Activated CD8-positive, alpha-beta memory T cell treated with anti-CD3 and anti-CD28 coated beads, Interleukin-2, amount 50 U/mL, for 1 hour (primary cell): ENCODE measurements around the gene DTHD1.
A peak's percentile ranks its signal among the peaks of the same experiment; 100 is the strongest.

Source experiments
- DNase-seq: peaks from one replicate; pipeline ENCODE4 v3.0.0-alpha.2; 2020; ENCODE audit errors: extremely low read depth

The DTHD1 gene

DNA sequence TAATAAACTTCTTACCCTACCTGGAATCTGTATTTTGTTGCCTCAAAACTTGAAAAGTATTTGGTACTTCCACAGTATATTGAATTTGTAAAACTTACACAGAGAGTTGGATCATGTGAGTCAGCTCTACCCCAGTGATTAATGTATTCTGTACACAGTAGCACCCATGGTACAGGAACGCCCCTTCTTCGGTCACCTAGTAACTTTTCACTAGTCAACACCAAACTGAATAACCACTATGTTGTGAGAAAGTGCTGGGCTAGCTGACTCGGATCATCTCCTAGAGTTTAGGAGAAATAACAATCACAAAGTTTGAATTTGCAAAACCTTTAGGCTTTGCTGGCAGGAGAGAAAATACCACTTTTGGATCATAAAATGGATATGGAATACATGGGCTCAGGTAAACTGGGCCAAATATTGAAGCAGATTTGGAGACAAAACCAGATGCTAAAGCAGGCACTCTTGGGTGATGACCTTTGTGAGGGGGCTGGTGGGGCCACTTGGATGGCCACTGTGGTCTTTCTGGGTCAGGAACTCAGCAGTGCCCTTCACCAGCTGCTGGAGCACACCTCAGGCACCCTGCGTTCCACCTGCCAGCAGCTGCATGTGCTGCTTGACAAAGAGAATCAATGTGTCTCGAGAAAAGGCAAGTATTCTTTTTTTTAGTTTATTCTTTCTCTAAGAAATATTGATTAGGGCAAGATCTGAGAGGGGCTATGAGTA lies at the start of gene DTHD1:
TSS of gene DTHD1 (plus strand) at position 233 of the 723 bp plus-strand sequence. CDS start at position 376, 143 bp downstream.
- DNase-seq, result no peak

DNA sequence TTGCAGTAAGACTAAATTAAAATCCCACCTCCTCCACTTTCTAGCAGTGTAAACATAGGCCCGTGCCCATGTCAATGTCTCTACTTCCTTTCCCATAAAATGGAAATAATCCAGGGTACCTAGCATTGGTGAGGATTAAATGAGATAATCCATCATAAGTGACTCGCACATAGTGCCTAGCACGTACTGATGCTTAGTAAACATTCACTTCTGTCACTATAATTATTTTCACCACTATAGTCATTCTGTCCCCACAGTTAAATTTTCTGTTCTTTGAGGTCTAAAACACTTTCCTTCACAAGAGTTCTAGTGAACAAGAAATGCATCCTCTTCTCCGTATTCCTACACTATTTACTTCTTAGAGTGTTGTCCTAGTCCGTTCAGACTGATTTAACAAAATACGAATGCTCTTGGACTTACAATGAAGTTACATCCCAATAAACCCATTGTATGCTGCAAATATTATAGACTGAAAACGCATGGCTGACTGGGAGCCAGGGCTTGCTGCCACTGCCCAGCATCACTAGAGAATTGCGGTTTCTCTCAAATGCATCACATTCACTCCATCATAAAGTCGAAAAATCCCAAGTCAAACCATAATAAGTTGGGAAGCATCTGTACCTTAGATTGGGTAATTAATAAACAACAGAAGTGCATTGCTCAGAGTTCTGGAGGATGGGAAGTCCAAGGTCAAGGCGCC lies 47.7 kb upstream of the DTHD1 start:
- DNase-seq, result no peak

DNA sequence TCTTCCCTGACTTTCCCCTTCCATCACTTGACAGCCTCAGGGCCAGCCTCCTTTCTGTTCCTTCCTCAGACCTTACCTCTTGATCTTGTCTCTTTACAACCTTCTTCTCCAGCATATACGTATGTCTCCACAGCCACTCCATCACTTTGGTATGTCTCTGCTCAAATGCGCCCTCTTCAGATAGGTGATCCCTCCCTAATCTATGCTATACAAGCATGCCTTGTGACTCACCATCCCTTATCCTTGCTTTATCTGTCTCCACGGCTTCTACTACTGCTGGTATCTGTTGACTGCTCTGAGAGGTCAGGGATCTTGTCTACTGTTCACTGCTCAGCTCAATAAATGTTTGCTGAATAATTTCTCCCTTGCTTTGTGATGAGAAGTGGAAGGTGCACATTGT lies 46.1 kb upstream of the DTHD1 start:
- no peak for DNase-seq

DNA sequence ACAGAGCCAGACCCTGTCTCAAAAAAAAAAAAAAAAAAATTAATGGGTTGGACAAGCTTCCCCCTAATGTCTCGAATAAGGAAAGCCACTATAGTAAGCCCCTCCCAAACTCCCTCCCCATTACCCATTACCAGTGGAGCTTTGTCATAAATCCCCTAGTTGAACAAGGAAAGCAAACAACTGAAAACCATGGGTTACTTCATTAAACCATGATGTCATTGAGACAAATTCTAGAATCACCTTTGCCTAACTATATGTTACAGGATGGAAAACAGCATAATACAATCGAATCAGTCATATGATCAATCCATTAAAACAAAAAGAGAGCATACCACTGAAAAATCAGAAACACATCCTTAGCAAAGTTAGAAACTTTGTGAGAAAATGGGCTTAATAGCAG lies 45.3 kb upstream of the DTHD1 start:
- no peak for DNase-seq

DNA sequence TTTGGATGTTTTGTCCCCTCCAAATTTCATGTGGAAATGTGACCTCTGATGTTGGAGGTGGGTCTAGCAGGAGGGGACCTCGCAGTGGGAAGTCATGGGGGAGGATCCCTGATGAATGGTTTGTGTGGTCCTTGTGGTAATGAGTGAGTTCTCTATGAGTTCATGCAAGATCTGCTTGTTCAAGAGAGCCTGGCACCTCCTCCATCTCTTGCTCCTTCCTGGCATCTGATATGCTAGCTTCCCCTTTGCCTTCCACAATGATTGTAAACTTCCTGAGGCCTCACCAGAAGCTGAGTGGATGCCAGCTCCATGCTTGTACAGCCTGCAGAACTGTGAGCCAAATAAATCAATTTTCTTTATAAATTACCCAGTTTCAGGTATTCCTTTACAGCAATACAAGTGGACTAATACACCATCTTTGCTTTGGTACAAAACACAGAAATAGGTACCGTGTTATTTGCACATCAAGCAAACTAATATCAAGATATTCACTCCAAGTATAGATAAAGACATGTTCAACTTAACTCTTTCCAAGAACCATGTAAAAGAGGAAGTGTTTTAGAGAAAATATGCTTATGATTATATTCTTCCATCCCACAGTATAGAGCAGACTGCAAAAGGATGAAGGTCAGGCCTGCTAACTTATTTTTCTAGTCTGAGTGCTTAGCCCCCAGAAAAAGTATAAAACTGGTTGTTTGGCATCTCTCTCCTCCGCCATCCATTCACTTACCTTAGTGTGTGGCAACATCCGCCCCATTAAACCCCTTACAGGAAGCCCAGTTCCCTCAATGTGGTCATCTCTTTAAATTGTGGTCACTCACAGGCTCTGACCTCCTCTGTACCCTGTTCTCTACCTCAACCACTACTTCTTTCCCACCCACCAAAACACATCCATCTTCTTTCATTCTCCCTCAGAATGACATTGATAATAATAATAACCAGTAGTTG lies 43.8 kb upstream of the DTHD1 start:
- no peak for DNase-seq

DNA sequence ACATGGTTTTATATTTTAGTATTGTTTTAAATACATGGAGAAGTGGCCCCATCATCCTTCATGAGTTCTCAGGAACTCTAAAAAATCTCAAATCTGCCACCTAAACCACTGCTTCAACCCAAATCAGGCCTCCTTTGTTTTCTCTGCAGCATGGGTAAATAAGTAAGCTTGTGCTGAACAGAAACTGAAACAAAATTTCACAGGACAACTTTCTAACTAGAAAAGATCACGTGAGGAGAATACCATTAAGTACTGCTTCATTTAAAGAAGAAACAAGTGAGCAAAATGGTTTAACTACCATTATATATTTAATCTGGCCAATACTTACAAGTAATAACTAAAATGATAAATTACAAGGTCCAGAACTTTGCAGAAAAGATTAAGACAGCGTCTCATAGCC lies 39.6 kb upstream of the DTHD1 start:
- no peak for DNase-seq

DNA sequence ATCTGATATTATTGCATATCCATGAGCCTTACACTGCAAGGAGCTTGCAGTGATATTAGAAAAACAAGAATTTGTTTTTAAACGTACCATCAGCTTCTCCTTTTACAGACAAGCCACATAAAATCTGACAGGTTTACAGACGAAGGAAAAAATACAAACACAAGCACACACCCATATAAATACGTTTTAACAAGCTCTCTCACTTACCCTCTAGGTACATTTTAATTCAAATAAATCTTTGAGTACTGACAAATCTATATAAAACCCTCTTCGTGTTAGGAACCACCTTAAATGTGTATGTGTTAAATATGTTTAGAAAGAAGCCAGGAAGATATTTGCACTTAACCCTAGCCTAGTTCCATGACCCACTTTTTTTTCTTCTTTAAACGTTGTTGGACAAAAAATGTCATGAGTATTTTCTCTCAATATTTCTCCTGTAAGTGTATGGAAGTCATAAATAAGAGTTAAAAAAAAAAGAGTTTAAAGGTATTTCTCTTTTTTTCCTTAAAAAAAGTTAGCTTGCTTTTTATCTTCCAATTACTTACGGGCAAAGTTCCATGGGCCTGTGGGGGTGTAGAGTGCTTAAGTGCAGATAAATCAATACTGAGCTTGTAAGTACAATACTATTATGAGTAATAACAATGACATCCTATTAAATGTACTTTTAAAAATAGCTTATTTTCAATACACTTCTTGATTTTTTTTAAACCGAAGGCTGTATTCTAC lies 38.6 kb upstream of the DTHD1 start:
- DNase-seq, result no peak

DNA sequence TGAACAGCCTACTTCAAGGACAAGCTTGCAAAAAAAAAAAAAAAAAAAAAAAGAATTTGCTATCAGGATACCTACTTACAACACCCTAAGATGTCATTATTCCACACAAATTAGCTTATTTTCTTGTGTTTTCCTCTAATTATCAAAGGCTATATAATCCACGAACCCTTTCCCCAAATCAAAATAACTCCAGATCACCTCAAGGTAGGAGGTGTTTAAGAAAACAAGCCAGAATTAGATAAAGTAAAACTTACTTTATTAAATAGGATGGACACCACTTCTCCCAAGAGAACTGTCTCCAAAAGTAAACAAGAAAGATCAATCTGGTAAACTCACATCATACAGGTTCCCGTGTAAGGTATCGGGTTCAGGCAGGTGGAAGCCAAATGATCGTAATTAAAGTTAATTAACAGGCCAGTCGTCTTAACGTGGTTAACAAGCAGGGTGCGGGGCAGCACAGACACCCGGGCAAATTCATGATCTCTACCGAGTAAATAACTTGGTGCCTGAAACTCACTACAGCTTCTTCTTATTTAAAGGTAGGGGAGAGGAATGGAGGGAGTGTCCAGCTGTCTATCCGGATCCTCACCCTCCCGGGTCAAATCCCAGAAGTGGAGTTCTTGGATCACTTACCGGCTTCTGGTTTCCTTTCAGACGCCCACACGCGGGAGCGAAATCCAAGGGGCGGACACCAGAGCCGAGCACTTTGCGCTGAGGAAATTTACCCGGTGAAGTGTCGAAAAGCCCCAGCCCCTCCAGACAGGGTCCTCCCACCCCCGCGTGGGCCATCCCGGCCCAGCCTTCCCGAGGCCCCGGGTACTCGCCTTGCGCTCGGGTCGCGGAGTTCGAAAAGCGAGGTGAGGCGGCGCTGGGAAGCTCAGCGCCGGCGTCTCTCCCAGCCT lies 37.8 kb upstream of the DTHD1 start:
- no peak for DNase-seq

DNA sequence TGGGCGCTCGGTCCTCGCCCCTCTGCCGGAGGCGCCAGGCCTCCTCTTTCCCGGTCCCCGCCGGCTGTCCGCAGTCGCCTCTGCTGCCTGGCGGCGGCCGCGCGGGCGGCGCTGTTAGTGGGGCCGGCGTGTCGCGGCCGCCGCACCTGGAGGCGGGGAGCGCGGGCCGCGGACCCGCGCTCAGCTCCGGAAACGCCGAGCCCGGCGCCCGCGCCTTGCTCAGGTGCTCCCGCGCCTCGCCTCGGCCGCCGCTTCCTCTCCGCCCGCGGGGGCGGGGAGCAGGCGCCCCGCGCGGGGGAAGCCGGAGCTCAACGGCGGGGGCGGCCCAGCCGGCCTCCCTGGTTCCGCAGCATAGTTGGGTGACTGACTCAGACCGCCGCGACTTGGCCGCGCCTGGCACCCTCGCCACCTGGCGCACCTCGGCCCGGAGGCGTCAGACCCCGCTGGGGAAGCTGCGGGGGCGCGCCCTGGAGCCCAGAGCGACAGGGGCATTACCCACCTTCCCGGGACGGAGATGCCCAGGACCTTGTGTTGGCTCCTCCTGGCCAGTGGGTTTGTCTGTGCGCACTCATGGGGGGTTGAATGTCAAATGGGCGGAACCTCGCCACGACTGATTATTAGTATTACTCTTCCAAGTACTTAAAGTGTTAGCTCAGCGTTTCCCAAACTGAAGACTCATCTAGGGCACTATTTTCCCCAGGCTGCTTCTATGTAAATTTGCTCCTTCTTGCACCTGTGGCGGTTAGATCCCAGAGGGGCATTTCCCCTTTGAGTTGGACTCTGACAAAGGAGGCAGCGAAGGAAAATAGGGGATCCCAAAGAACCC lies 36.9 kb upstream of the DTHD1 start, which contains the start of gene ARAP2:
TSS of gene ARAP2 (minus strand) at position 258 of the 826 bp plus-strand sequence. CDS start 15,028 bp downstream, outside the sequence.
- DNase-seq, result peak; percentile 58

DNA sequence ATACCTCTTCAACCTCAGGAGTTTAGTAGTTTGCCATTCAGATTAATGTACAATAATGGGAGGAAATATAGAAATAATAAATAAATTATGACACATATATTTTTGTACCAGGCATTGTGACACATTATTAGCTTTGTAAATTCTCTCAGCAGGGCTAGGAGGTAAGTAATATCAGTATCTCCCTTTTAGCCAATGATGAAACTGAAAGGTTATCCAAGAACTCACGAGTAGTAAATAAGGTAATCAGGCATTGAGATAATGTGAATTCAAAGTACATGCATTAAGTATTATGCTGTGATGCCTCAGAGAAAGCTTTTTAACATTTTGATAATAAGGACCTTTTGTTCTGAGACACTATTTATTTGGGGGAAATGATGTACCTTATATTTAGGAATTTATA lies 31.8 kb upstream of the DTHD1 start:
- DNase-seq, result no peak

DNA sequence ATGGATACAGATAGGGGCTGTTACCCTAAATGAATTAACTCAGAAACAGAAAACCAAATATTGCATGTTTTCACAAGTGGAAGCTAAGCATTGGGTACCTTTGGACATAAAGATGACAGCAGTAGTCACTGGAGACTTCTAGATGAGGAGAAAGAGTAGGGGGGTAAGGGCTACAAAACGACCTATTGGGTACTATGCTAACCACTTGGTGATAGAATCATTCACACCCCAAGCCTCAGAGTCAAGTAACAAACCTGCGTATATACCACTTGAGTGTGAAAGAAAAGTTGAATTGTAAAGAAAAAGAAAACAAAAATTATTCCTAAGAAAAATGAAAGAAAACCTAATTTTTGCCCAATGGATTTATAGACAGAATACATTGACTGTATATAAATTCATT lies 29.4 kb upstream of the DTHD1 start:
- no peak for DNase-seq

DNA sequence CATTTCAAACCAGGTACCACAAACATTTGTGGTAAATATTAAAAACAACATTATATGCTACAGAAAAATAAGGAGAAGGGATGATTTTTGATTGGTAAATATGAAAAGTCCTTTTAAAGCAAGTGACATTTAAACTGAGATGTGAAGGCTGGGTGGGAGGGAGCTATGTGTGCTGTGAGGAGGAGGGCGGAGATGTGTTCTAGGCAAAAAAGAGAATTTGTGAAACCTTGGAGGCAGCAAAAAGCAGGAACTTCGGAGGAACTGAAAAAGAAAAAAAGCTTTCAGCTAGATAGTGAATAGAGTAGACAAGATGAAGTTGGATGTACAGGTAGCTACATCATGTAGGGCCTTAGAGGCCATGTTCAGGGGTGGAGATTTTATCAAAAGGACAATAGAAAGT lies 27.0 kb upstream of the DTHD1 start:
- DNase-seq, result no peak

DNA sequence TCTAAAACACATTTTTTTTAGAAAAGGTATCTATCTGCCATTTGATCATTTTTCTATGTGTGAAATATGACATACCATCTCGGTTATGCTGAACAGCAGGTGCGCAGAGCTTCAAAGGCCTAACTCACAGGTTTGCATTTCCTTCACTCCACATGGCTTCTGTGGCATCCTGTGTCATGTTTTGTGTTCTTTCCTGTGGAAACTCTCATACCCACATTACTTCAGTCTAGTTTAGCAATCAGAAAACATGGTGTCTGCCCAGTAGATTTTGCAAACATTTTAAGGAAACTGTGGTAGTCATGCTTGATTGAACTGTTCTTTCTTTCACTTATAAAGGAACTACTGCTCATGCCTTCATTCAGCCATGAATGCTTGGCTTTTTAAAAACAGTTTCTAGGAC lies 25.8 kb upstream of the DTHD1 start:
- peak; percentile 49 for DNase-seq

DNA sequence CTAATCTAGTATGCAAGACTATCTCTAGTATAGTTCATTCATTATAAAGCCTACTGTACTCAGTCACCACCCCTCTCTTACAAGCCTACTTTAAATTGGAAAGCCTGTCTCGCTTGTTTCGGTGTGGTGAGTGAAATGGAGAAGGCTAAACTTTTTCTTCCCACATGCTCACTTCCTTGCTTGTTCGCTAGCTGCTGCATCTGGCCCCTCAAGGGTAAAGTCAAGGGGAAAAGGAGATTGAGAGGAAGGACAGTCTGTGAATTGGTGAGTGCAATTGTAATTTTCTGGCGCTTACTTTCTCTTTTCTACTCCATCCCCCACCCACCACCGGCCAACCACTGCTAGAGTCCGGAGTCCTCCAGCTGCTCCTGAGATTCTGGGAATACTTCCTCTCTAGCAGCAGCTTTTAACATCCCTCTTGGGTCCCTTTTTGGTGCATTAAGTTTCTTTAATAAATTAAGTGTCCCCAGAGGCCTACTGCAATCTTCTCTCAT lies 25.0 kb upstream of the DTHD1 start:
- DNase-seq, result no peak

DNA sequence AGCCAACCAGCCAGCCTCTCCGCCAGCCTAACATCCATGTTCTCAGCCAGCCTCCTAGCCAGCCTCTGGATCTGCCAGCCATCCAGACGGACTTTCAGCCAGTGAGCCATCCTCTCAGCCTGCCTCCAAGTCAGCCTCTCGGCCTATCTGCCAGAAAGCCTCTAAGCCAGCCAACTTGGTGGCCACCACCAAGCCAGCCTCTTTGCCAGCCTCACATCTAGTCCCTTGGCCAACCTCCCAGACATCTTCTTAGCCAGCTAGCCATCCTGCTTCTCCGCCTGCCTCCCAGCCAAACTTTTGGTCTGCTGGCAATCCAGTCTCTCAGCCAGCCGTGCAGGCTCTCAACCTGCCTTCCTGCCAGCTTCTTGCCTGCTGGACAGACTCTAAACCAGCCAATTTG lies 20.7 kb upstream of the DTHD1 start:
- DNase-seq, result no peak

DNA sequence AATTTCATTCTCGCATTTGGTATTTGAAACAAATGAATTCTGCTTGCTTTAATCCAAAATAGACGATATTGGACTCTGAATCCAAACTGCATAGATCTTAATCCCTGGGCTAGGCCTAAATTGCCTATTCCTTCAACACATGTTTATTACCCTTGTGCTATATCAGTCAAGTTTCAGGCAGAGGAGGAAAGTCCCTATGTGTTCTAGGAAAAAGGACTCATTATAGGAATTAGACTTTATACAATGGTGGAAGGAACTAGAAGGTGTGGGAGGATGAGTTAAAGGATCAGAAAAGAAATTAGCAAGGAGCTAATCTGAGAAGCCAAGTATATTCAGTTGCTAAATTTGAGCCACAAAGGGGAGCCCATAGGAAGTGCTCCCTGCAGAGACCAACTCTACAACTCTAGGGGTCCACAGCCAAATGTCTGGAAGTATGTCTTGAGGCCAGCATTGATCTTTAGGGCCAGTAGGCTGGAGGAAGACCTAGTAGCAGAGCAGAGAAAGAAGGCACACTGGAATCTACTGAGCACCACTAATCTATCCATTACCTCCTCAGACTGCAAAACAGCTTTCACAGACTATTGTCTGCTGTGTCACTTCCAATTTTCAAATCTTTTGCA lies 17.1 kb upstream of the DTHD1 start:
- DNase-seq, result no peak

DNA sequence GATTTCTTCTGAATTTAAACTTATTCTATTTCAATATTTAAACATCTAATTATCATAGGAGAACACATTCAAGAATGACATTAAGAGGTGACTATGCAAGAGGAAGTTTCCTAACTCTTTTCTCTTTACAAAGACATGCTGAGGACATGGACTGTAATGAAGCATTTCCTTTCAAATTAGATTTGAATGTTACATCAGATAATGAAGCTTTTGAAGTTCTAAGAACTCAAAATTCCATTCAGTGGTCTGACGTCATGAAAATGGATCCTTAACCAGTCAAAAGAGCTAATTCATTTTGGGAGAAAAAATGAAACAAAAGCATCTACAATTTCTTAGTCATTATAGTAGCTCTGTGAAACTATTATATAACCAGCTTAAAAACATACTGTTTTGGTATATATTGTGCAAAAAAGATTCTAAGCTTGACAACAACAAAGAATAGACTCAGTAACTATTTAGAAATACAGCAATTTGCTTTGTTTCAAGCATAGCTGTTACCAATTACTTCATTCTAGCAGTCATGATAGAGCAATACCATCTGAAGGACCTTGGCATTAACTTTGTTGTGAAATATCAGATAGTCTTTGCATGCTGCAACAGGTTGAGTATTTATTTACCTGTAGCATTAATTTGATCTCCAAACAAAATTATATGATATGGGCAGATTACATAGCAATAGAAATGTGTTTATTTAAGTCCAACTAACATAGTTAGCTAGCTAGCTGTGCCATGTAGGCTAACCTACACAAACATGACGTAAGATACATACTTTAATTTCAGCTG lies 13.7 kb upstream of the DTHD1 start:
- DNase-seq, result no peak

DNA sequence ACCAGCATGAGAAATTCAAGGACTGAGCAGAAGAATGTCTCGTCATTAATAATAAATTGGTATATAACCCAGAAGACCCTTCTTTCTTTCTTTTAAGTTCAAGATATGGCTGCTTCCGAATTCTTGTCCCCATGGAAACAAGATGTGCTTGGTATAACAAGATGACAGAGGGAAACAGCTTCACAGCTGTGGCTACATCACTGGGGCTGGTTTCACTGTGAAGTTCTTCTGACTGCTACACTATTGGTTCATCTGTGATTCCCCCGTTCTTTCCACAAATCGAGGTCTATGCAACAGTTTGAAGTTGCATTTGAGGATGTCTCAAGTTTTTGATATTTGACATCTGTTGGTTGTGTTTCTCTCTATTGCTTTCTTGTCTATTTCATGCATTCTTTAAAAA lies 12.3 kb upstream of the DTHD1 start:
- peak; percentile 40 for DNase-seq
